Jurkat, Clone E6-1 (cell line): ENCODE results near the gene FXYD4.
"Not testable (repeated sequence)": the region's sequence is repeated elsewhere in the genome, so short reads cannot be mapped to it uniquely, and the experiment has no call there.

ENCODE experiments used
- DNase-seq: peaks from one replicate; pipeline ENCODE4 v3.0.0-alpha.2; 2011; ENCODE audit warnings: low read depth, low spot score
- H3K4me3 ChIP-seq: 2 replicates; pipeline ENCODE4 v1.5.1; 2011; ENCODE audit warnings: mild to moderate bottlenecking, low read length, control low read depth, moderate library complexity

Gene FXYD4

DNA sequence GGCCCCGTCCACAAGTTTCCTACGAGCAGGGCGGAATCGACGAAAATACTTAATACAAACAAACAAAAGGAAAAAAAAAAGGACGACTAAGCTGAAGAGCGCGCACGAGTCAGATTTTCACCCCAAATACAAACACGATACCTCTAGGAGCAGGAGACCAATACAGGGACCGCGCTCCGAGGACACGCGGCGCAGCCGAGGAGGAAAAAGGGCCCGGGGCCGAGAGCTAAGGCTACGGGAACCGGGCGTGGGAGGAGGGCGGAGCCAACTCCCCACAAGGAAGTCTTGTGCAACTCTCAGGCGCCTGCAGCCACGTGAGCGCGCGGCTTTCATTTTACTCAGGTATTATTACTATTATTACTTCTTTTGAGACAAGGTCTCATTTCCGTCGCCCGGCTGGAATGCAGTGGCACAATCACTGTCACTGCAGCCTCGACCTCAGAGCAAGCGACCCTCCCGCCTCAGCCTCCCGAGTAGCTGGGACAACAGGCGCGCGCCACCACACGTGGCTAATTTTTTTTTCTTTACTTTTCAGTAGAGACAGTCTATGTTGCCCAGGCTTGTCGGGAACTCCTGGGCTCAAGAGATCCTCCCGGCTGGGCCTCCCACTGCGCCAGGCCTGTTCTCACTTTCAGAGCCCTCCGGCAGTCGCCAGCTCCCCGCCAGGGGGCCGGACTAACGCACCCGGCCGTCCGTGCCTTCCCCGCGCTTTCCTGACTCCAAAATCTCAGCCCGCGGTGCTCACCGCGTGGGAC, 36.3 kb downstream of the FXYD4 start:
- peak; percentile 88 for DNase-seq

DNA sequence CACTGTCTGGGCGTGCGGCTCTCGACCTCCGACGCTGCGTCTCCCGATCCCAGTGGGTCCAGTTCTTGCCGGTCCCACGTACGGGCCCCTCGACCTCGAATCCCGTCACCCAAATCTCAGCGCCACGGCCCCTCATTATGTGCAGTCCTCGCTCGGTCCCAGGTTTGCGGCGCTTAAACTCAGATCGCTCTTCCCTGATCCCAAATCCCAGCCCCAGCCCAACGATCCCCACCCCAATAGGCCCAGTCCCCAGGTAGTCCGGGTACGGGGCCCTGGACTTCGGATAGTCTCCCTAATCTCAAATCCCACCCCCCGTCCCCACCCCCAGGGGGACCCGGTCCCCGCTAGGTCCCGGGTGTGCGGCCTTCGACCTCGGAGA, 36.9 kb downstream of the FXYD4 start:
- H3K4me3 ChIP-seq: peak overlapping the region; percentile 92
- DNase-seq: no peak

More for the DNA sequence above, 36.3 kb downstream of the FXYD4 start:
- H3K4me3 ChIP-seq: peak overlapping the region; percentile 92

DNA sequence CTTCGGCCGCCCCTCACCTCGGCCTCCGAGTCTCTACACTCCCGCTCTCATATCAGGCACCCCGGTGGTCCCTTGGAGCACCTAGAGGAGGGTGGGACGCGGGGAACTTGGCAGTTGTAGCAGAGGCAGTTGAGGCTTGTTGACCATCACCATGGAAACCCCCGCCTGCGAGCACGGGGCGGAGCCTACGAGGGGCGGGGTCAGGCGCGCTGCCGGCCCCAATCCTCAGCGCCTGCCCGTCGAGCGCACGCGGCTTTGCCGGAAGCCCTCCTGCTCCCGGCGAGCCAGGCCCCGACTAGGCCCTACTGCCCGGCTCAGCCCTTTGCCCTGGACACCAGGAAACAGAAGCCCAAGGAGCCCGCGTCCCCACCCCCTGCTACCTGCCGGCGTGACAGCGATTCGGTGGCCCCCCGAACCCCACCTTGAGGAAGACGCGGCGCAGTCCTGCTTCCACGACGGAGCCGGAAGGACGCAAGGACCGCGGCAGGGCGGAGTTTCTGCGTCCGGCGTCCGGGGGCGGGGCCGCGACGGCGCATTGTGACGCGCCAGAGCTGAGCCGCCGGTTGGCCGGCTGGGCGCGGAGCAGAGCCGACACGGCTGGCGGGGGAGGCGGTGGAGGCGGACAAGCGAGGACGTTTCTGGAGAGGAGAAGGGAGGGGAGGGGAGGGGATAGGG, 37.4 kb downstream of the FXYD4 start, which contains the start of gene HNRNPF:
HNRNPF (minus strand) TSS at position 477 of the 675 bp plus-strand sequence. CDS start 21,302 bp downstream, outside the sequence.
- H3K4me3 ChIP-seq: peak within 1 kb of the TSS; percentile 92
- DNase-seq: peak; percentile 92

DNA sequence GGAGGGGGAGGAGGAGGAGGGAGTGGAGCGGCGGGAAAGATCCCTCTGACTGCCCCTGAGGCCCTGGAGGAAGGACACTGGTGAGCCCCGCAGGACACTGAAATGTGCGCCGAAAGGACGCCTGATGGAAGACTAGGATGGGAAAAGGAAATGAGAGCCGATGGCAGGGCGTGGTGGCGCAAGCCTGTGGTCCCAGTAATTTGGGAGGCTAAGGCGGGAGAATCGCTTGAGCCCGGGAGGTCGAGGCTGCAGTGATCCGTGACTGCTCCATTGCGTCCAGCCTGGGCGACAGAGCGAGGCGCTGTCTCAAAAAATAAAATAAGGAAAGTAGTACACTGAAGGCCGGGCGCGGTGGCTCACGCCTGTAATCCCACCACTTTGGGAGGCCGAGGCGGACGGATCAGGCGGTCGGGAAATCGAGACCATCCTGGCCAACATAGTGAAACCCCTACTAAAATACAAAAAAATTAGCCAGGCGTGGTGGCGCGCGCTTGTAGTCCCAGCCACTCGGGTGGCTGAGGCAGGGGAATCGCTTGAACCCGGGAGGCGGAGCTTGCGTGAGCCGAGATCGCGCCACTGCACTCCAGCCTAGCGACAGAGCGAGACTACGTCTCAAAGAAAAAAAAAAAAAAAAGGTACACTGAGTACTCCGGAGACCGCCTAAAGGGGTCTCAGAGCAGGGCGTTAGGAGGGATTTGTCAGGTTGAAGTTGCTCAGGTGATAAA, 38.1 kb downstream of the FXYD4 start:
- peak; percentile 73 for DNase-seq
- H3K4me3 ChIP-seq: peak overlapping the region; percentile 92

DNA sequence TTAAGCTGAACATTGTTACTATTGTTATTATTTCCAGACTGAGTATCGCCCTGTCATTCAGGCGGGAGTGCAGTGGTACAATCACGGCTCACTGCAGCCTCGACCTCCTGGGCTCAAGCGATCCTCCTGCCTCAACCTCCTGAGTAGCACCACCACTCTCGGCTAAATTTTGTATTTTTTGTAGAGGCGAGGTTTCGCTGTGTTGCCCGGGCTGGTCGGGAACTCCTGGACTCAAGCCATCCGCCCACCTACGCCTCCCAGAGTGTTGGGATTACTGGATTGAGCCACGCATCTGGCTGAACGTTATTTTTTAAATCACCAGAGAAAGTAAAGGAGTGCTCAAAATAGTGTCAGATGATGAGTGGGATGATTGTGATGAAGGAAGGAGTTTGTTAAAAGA, 38.9 kb downstream of the FXYD4 start:
- H3K4me3 ChIP-seq: peak overlapping the region; percentile 92

DNA sequence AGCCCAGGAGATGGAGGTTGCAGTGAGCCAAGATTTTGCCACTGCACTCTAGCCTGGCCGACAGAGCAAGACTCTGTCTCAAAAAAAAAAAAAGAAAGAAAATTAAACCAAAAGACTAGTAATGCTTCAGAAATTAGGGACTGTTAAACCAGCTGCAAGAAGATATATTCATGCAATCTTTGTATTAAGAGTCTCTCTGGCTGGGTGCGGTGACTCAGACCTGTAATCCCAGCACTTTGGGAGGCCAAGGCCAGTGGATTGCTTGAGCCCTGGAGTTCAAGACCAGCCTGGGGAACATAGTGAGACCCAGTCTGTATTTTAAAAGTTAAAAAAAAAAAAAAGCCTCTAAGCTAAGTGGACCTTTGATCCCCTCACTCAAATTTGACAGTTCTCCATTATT, 40.1 kb downstream of the FXYD4 start:
- DNase-seq: no peak
- no peak overlapping the region for H3K4me3 ChIP-seq

More for the DNA sequence above, 38.9 kb downstream of the FXYD4 start:
- no peak for DNase-seq

DNA sequence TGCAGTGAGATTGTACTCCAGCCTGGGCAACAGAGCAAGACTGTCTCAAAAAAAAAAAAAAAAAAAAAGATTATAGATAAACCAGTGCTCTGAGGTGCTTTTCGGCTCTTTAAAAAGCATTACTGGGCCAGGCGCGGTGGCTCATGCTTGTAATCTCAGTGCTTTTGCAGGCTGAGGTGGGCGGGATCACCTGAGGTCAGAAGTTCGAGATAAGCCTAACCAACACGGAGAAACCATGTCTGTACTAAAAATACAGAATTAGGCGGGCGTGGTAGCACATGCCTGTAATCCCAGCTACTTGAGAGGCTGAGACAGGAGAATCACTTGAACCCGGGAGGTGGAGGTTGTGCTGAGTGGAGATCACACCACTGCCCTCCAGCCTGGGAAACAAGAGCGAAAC, 44.1 kb downstream of the FXYD4 start:
- H3K4me3 ChIP-seq: no peak overlapping the region
- DNase-seq: no peak

DNA sequence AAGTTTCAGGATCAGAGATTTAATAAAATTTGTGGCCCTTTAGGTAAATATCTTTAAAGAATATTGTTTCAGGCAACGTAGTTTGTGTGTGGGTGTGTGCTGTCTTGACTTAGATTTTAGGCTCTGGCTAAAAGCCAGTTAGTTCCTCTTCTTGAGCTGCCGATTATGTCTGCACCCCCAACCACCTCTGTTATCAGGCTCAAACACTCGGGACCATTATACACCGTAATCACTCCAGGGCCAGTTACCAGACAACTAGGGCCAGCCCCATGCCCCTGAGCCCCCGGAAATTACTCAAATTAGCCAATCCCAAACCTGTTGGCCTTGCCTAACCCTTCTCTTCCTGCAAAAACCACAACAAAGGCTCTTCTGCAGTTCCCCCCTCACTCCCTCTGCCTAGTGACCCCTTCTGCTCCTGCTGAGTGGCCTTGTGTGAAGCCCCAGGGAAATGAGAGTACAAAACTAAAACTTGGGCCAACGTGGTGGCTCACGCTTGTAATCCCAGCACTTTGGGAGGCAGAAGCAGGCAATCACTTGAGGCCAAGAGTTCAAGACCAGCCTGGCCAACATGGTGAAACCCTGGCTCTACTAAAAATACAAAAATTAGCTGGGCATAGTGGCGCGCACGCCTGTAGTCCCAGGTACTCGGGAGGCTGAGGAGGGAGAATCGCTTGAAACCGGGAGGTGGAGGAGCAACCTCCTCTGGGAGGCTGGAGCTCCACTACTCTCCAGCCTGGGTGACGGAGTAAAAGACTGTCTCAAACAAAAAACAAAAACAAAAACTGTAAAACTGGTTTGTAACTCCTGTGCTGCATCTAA, 46.7 kb downstream of the FXYD4 start:
- H3K4me3 ChIP-seq: peak overlapping the region; percentile 48
- DNase-seq: peak; percentile 92

DNA sequence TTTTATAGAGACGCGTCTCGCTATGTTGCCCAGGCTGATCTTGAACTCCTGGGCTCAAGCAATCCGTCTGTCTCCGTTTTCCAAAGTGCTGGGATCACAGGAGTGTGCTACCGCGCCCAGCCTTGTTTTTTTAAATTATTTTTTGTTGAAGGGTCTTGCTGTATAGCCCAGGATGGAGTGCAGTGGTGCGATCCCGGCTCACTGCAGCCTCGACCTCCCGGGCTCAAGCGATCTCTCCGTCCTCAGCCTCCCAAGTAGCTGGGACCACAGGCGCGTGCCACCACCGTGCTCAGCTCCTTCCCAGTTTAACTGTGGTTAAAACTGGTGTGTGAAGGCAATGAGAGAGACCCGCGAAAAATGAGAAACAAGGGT, 48.5 kb downstream of the FXYD4 start:
- no peak for DNase-seq
- H3K4me3 ChIP-seq: peak overlapping the region; percentile 64

DNA sequence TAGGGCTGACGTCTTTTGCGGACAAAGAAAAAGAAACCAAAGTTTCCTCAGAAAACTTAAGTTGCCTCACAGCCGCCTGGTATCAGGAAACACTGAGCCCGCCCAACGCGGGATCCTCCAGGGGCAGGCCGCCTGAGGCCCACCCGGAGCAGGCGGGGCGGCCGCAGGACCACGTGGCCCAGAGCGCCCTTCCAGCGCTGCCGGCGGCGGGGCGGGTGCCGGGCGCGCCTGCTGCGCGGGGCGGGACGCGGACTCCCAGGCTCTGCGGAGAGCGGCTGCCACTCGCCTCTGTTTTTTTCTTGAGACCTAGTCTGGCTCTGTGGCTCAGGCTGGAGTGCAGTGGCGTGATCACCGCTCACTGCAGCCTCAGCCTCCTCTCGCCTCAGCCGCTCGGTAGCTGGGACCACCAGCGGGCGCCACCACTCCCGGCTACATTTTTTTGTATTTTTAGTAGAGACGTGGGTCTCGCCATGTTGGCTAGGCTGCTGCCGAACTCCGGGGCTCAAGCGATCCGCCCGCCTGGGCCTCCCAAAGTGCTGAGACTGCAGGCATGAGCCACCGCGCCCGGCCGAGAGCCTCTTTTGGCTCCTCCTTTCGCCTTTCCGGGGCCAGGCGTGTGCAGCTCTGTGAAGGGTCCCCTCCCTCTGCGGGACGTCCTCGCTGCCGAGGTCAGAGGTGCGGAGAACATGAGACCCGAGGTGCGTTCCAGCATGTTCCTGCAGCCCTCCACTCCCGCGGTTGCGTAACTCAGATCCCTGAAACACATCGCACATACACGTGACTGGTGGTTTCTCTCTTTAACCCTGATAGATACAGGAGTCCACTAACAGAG, 49.1 kb downstream of the FXYD4 start:
- peak; percentile 85 for DNase-seq
- H3K4me3 ChIP-seq: peak overlapping the region; percentile 64

DNA sequence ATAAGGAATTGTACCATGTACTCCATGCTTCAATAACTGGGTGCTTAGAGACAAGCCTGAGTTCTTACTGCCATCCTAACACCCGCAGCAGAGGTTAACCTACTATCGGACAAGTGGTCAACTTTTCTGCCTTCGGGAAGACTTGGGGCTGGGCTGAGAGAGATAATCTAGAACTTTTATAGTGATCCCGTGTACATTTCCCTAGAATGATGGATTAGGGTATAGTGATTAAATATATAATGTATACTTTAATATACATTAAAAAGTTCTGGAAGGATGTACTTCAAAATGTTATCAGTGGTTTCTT, 49.7 kb downstream of the FXYD4 start:
- peak overlapping the region; percentile 64 for H3K4me3 ChIP-seq
- DNase-seq: no peak

DNA sequence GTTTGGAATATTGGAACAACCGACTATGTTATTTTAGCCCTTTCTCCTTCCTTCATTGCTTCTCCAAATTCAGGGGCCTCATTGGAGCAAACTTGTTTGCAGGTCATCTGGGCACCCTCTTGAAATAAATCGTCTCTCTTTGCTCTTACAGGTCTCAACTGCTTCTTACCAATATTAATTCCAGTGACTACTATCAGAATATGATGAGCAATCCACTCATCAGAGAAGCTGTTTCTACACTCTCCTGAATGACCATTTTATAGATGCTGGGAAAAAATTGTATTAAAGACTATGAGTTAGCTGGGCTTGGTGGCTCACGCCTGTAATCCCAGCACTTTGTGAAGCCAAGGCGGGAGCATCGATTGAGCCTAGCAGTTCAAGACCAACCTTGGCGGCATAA, 50.1 kb downstream of the FXYD4 start:
- DNase-seq: no peak
- no peak overlapping the region; the same call in 1 of the 2 replicates for H3K4me3 ChIP-seq

DNA sequence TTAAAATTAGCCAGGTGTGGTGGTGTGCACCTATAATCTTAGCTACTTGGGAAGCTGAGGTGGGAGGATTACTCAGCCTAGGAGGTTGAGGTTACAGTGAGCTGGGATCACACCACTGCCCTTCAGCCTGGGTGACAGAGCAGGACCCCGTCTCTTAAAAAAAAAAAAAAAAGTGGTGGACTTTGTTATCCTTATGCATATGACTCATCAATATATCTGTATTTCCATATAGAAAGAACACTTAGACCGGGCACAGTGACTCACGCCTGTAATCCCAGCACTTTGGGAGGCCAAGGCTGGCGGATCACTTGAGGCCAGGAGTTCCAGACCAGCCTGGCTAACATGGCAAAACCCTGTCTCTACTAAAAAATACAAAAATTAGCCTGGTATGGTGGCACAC, 50.5 kb downstream of the FXYD4 start:
- H3K4me3 ChIP-seq, DNase-seq: not testable (repeated sequence)

DNA sequence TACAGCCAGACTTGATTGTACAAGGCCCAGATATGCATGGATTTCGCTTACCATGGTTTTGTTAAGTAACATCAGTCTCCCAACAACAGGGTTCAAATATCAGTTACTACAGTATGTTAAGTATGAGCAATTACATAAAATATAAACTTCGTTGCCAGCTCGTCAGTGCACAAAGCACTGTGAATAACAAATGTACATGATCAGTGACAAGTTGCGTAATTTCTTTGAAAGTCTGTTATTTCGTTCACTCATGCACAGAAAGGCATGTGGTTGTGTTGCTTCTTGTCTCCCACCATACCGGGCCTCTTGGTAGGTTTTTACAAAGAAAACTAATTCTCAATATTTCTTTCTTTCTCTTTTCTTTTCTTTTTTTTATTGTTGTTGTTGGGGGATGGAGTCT, 53.0 kb downstream of the FXYD4 start:
- no peak overlapping the region for H3K4me3 ChIP-seq
- no peak for DNase-seq
